Measurements from ENCODE around the gene CCNB3.

- TF ChIP-seq POLR2A (IDR thresholded peaks at IDR 0.05): no peak
- no peak for TF ChIP-seq CTCF (IDR thresholded peaks at IDR 0.05)
Measured at GRCh38 chrX:50180073-50180940, 24.3 kb upstream of the CCNB3 start.
